GM10266 (cell line): Measurements from ENCODE around the gene GRK1.

Experiments used
- DNase-seq: peaks from one replicate; pipeline ENCODE4 v3.0.0; 2012; ENCODE audit errors: extremely low spot score
- TF ChIP-seq, protein P1 (sequence below): IDR thresholded peaks from 2 replicates; pipeline ENCODE4 v1.5.1; 2012; ENCODE audit warnings: mild to moderate bottlenecking, low read depth; ENCODE audit not compliant: control insufficient read depth, insufficient read depth; ENCODE audit errors: missing control alignments

GRK1 gene

GRCh38 chr13:113648216-113648610 is 18.8 kb upstream of the GRK1 start:
- DNase-seq: no peak
- TF ChIP-seq, protein P1, sequence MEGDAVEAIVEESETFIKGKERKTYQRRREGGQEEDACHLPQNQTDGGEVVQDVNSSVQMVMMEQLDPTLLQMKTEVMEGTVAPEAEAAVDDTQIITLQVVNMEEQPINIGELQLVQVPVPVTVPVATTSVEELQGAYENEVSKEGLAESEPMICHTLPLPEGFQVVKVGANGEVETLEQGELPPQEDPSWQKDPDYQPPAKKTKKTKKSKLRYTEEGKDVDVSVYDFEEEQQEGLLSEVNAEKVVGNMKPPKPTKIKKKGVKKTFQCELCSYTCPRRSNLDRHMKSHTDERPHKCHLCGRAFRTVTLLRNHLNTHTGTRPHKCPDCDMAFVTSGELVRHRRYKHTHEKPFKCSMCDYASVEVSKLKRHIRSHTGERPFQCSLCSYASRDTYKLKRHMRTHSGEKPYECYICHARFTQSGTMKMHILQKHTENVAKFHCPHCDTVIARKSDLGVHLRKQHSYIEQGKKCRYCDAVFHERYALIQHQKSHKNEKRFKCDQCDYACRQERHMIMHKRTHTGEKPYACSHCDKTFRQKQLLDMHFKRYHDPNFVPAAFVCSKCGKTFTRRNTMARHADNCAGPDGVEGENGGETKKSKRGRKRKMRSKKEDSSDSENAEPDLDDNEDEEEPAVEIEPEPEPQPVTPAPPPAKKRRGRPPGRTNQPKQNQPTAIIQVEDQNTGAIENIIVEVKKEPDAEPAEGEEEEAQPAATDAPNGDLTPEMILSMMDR: no peak

DNA sequence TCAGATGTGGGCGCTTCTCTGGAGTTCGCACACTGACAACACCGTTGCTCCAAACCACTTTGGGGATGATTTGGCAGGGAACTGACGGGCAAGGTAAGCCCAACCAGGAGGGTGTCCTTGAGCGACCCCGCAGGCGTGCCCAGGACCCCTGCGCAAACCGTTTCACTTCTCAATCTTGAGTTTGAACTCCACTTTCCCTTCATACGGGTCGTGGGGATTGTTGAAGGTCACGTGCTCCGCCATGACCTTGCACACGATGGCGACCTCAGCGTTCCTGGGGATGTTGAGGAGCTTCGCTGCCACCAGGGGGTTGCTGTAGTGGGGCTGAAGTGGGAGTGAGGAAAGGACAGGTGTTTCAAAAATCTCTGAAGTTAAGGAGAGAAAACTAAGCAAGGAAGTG is 17.8 kb upstream of the GRK1 start:
- TF ChIP-seq, protein P1: no peak
- DNase-seq: no peak

- TF ChIP-seq, protein P1: no peak
- no peak for DNase-seq
Observed at GRCh38 chr13:113650275-113650674, 16.7 kb upstream of the GRK1 start.

DNA sequence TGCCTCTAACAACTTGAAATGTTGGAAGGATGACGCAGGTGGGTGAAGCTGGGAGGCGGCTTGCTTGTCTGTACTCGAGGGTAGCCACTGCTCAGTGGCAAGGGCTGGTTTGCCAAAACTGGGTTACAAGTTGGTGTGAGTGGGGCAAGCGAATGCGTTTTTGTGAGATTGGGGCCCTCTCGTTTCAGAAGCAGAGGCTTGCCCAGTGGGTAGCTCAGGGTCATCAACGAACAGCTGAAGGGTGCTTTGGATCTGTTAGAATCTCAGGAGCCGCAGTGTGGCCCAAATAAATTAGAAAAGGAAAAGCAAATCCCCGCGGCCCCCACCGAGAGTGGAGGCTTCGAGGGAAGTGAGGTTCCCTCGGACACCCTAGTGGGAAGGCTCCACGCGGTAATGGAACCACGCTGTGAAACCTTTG is 16.3 kb upstream of the GRK1 start:
- no peak for DNase-seq
- TF ChIP-seq, protein P1: no peak

GRCh38 chr13:113651511-113652403 is 15.3 kb upstream of the GRK1 start:
- DNase-seq: no peak
- TF ChIP-seq, protein P1: no peak

DNA sequence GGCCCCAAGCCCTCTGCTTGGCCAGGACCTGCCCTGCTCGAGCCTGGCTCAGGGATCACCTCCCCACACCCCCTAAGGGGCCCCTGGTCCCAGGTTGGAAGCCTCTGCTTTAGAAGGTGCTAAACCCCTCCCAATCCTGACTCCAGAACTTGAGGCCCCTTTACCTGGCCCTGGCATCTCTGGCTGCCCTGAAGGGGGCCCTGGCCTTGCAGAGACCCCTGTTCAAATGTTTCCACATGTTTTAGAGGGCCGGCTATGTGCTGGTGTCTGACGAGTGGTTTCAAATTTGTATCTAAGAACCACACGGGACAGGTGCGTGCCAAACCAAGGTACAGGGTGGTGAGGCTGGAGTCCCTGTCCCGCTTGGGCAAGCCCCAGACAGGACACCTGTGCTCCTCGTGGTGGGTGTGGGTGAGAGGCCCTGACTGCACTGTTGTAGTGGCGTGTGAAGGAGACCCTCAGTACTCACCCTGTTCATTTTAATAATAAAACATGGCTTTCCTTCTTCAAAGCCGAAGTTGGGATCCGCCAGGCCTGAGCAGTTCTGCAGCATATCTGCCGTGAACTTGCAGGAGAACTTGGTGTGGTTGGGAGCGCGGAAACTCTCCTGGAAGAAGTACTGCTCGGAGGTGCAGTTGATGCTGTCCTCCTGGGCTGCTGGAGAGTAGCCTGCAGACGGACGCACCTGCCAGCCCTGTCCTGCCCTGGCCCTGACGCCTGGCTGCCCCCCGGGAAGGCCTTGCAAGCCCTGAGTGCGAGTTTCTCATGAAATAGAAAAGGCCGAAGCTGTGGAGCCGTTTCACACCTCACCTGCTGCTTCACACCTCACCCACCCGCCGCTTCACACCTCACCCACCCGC is 14.4 kb upstream of the GRK1 start:
- no peak for DNase-seq
- TF ChIP-seq, protein P1: no peak
